Astrocyte of the spinal cord (primary cell): Measurements from ENCODE around the gene PTN.
"Not testable (repeated sequence)": the region's sequence is repeated elsewhere in the genome, so short reads cannot be mapped to it uniquely, and the experiment has no call there.

Experiments
- DNase-seq: peaks from one replicate; pipeline ENCODE4 v3.0.0; 2011; ENCODE audit warnings: low read depth, low spot score
- H3K4me3 ChIP-seq: 2 replicates; pipeline ENCODE4 v1.5.1; 2011; ENCODE audit warnings: low read depth, mild to moderate bottlenecking, low read length, moderate library complexity
- CTCF ChIP-seq: IDR thresholded peaks from 2 replicates; pipeline ENCODE4 v1.5.1; 2012; ENCODE audit warnings: low read depth, mild to moderate bottlenecking, low read length, inconsistent platforms
- in situ Hi-C: cut with HindIII; loops from 2 replicates; pipeline ENCODE4 v1.10.0; 2017; ENCODE audit warnings: low sequenced_read_pairs

Gene PTN

GRCh38 chr7:137276189-137276588 is 67.3 kb downstream of the PTN start:
- DNase-seq: no peak
- TF ChIP-seq CTCF: no peak
- no peak overlapping the region for H3K4me3 ChIP-seq
- in situ Hi-C loops: no loop called here

- no peak for DNase-seq
- no peak for TF ChIP-seq CTCF
- no peak overlapping the region for H3K4me3 ChIP-seq
- in situ Hi-C loops: no loop called here
Observed at GRCh38 chr7:137272249-137272648, 71.3 kb downstream of the PTN start.

DNA sequence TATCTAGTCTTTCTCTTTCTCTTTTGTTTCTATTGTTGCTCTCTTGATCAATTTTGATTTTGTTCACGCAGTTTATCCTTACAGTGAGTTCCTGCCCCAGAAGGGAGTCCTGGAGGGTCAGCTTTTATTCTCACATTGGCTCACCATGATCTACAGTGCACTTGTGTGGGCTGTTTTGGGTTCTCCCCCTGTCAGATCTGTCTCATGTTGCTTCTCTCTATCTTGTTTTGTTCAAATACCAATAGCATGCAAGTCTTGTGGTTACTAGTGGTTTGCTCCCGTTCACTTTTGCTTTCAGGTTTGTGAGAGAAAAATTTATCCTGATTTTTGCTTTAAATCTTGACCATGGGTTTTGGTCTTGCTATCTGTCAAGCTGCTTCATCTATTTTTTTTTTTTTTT is 74.3 kb downstream of the PTN start:
- no peak for TF ChIP-seq CTCF
- no peak for DNase-seq
- in situ Hi-C loops: no loop called here
- no peak overlapping the region for H3K4me3 ChIP-seq

GRCh38 chr7:137268001-137268865 is 75.3 kb downstream of the PTN start:
- peak overlapping the region; percentile 29 for H3K4me3 ChIP-seq
- DNase-seq, in situ Hi-C loops: not testable (repeated sequence)

- in situ Hi-C loops: no loop called here
- TF ChIP-seq CTCF: no peak
- H3K4me3 ChIP-seq: peak overlapping the region; percentile 10
- DNase-seq: no peak
Observed at GRCh38 chr7:137266764-137267163, 76.8 kb downstream of the PTN start.

- DNase-seq, in situ Hi-C loops, H3K4me3 ChIP-seq: not testable (repeated sequence)
Observed at GRCh38 chr7:137265480-137265879, 78.1 kb downstream of the PTN start.

GRCh38 chr7:137262599-137262998 is 80.9 kb downstream of the PTN start:
- TF ChIP-seq CTCF: no peak
- in situ Hi-C loops: no loop called here
- DNase-seq: no peak

GRCh38 chr7:137258552-137258951 is 85.0 kb downstream of the PTN start:
- TF ChIP-seq CTCF: no peak
- in situ Hi-C loops: no loop called here
- no peak for DNase-seq

More at GRCh38 chr7:137262599-137262998, 80.9 kb downstream of the PTN start:
- no peak overlapping the region for H3K4me3 ChIP-seq

More at GRCh38 chr7:137258552-137258951, 85.0 kb downstream of the PTN start:
- no peak overlapping the region for H3K4me3 ChIP-seq
